GM10266 (cell line): ENCODE data around the gene EVA1B.

Experiments used
- DNase-seq: peaks from one replicate; pipeline ENCODE4 v3.0.0; 2012; ENCODE audit errors: extremely low spot score
- CTCF ChIP-seq: IDR thresholded peaks from 2 replicates; pipeline ENCODE4 v1.5.1; 2012; ENCODE audit warnings: mild to moderate bottlenecking, low read depth; ENCODE audit not compliant: control insufficient read depth, insufficient read depth; ENCODE audit errors: missing control alignments

EVA1B gene

GRCh38 chr1:36304970-36305914, 18.2 kb downstream of the EVA1B start:
- no peak for DNase-seq
- no peak for TF ChIP-seq CTCF

GRCh38 chr1:36304521-36304920, 18.9 kb downstream of the EVA1B start:
- no peak for TF ChIP-seq CTCF
- DNase-seq = no peak

- DNase-seq = no peak
- TF ChIP-seq CTCF = no peak
These were observed 19.6 kb downstream of the EVA1B start for GRCh38 chr1:36303650-36304360.

- no peak for TF ChIP-seq CTCF
- DNase-seq = no peak
These were observed 20.2 kb downstream of the EVA1B start for GRCh38 chr1:36303244-36303643.

GRCh38 chr1:36301220-36301619, 22.2 kb downstream of the EVA1B start:
- TF ChIP-seq CTCF = no peak
- no peak for DNase-seq

GRCh38 chr1:36300526-36300925, 22.9 kb downstream of the EVA1B start:
- DNase-seq = no peak
- no peak for TF ChIP-seq CTCF

GRCh38 chr1:36298640-36299039, 24.8 kb downstream of the EVA1B start:
- TF ChIP-seq CTCF = no peak
- DNase-seq = no peak
